ENCODE data around the gene ROPN1L. TPM values are rescaled to one million over a fixed set of nuclear protein-coding genes. Genes with fewer than 3 reads are reported as not detected.

The ROPN1L gene
- total and polyA plus RNA-seq, 10 of the 15 experiments (the other 5 are each of a cell fraction or from before 2014, with no cell fraction given): 0.07 to 0.38 (median 0.22) TPM; not detected in 6

DNA sequence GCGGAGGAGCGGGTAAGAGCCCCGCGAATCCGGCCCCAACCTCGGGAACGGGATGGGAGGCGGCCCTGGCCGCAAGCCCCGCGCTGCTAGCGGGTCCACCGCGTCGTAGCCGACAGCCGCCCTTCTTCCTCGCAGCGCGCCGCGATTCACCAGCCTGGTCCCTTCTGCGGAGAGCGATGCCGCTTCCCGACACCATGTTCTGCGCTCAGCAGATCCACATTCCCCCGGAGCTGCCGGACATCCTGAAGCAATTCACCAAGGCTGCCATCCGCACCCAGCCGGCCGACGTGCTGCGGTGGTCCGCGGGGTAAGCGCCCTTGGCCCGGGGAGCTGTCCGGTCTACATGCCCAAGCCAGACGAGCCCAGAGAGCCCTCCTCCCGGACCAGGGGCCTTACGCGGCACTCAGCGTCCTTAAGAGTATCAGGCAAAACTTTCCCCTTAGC is 335 bp downstream of the ROPN1L start:
- Histone ChIP-seq H3K4me2 (ENCODE audit: control insufficient read depth, insufficient read depth) (peak overlapping the region; percentile 100), H3K4me1 (ENCODE audit: control insufficient read depth, insufficient read depth, low read length) (peaks cover 10% of the 10 kb centered on the region), H3K9me3 (replicated peaks; ENCODE audit: control insufficient read depth, insufficient read depth, low read length) (no peaks in the 10 kb centered on the region), H3K9ac (ENCODE audit: control insufficient read depth, insufficient read depth, low read length) (no peak overlapping the region), H3K27me3 (replicated peaks in 1 of 2; ENCODE audit: control insufficient read depth in 2 of 2, insufficient read depth in 2 of 2, low read length in 1 of 2) (peaks cover 0 to 6% of the 10 kb centered on the region in 2 experiments; a peak in 2 of 4 replicates), H3K36me3 (ENCODE audit: control insufficient read depth in 2 of 2, insufficient read depth in 2 of 2, low read length in 1 of 2) (peaks cover 0 to 2% of the 10 kb centered on the region in 2 experiments; a peak in 1 of 4 replicates), H4K20me1 (ENCODE audit: control insufficient read depth, insufficient read depth) (no peaks in the 10 kb centered on the region), H2AFZ (ENCODE audit: control insufficient read depth, low read depth, low read length) (peak overlapping the region; percentile 93), H3K79me2 (ENCODE audit: control insufficient read depth, insufficient read depth, low read length) (no peaks in the 10 kb centered on the region), H3K27ac (ENCODE audit: control insufficient read depth, insufficient read depth) (no peak overlapping the region), H3K4me3 (peak overlapping the region; percentile 64)
- DNase-seq (ENCODE audit: low read depth, low spot score): no peak
- TF ChIP-seq ZNF207 (IDR thresholded peaks at IDR 0.05; ENCODE audit: borderline replicate concordance) (0 out of 2 replicates have a peak, but pooled peaks have one; percentile 8), CEBPB (IDR thresholded peaks at IDR 0.05; ENCODE audit: borderline replicate concordance in 1 of 2, low read depth in 2 of 2, low read length in 2 of 2) (no peak), EED (IDR thresholded peaks at IDR 0.05; ENCODE audit: low read depth) (peak; percentile 39; the same call in 1 of the 2 replicates), PML (IDR thresholded peaks at IDR 0.05; ENCODE audit: low read length) (no peak), SIX5 (IDR thresholded peaks at IDR 0.05; ENCODE audit: low read depth, low read length, severe bottlenecking) (no peak), NR2F1 (conservative IDR thresholded peaks at IDR 0.05) (no peak)
- TF ChIP-seq, protein P1, sequence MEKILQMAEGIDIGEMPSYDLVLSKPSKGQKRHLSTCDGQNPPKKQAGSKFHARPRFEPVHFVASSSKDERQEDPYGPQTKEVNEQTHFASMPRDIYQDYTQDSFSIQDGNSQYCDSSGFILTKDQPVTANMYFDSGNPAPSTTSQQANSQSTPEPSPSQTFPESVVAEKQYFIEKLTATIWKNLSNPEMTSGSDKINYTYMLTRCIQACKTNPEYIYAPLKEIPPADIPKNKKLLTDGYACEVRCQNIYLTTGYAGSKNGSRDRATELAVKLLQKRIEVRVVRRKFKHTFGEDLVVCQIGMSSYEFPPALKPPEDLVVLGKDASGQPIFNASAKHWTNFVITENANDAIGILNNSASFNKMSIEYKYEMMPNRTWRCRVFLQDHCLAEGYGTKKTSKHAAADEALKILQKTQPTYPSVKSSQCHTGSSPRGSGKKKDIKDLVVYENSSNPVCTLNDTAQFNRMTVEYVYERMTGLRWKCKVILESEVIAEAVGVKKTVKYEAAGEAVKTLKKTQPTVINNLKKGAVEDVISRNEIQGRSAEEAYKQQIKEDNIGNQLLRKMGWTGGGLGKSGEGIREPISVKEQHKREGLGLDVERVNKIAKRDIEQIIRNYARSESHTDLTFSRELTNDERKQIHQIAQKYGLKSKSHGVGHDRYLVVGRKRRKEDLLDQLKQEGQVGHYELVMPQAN (conservative IDR thresholded peaks at IDR 0.05): 0 out of 2 replicates have a peak, but pooled peaks have one; percentile 12
- TF ChIP-seq, protein P2, sequence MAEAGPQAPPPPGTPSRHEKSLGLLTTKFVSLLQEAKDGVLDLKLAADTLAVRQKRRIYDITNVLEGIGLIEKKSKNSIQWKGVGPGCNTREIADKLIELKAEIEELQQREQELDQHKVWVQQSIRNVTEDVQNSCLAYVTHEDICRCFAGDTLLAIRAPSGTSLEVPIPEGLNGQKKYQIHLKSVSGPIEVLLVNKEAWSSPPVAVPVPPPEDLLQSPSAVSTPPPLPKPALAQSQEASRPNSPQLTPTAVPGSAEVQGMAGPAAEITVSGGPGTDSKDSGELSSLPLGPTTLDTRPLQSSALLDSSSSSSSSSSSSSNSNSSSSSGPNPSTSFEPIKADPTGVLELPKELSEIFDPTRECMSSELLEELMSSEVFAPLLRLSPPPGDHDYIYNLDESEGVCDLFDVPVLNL (IDR thresholded peaks at IDR 0.05; ENCODE audit: low read depth, low read length): no peak
- peak; percentile 66 for ATAC-seq
- ChIA-PET CTCF (interaction anchor here (0.9 to 4.2 kb wide), 5 partner anchors 10 to 253 kb away, joined by 3 to 27 read pairs (median 5); no protein-coding TSS in a partner anchor), POLR2A (interaction anchor here (0.6 to 0.8 kb wide), 2 partner anchors 47 to 264 kb away, joined by 3 read pairs; no protein-coding TSS in a partner anchor), RAD21 (ENCODE audit: unreplicated experiment) (interaction anchor here (1.0 to 2.3 kb wide), 2 partner anchors 158 to 186 kb away, joined by 5 to 6 read pairs; no protein-coding TSS in a partner anchor), SMC1A (ENCODE audit: uncharacterized antibody, unreplicated experiment) (interaction anchor here (0.7 to 2.7 kb wide), 6 partner anchors 10 to 186 kb away, joined by 3 to 17 read pairs (median 4); no protein-coding TSS in a partner anchor)
- in situ Hi-C loops (cut with MboI): no loop called here
- intact Hi-C loops (cut with micrococcal nuclease; ENCODE audit: unreplicated experiment): loop anchor here (5.0 kb wide), 1 partner anchor 160 kb away; no protein-coding TSS in a partner anchor
- under 1% methylated on average over 40 of the region's 44 CpGs for WGBS (ENCODE audit: insufficient coverage, insufficient replicate concordance, low lambda C conversion rate, missing lambda C conversion rate)
- no TSS peak for BruUV-seq (replicated peaks)
- FAIRE-seq: no peak

Data from GM12878 (cell line).